ENCODE measurements around the gene PARD3.
"Not testable (repeated sequence)": the region's sequence is repeated elsewhere in the genome, so short reads cannot be mapped to it uniquely, and the experiment has no call there.

Gene PARD3

GRCh38 chr10:34711500-34711899, 103.6 kb downstream of the PARD3 start:
- no peak for FAIRE-seq
- DNase-seq (ENCODE audit: insufficient read length, low spot score), result no peak
- no peak for TF ChIP-seq CTCF (IDR thresholded peaks at IDR 0.05; ENCODE audit: insufficient read depth, missing control alignments)

- no peak for TF ChIP-seq CTCF (IDR thresholded peaks at IDR 0.05; ENCODE audit: insufficient read depth, missing control alignments)
- FAIRE-seq (no peak), DNase-seq (ENCODE audit: insufficient read length, low spot score) (no peak)
Observed at GRCh38 chr10:34710391-34710751, 104.7 kb downstream of the PARD3 start.

GRCh38 chr10:34709637-34710390, 105.3 kb downstream of the PARD3 start:
- no peak for TF ChIP-seq CTCF (IDR thresholded peaks at IDR 0.05; ENCODE audit: insufficient read depth, missing control alignments)
- no peak for DNase-seq (ENCODE audit: insufficient read length, low spot score)
- no peak for FAIRE-seq

- no peak for TF ChIP-seq CTCF (IDR thresholded peaks at IDR 0.05; ENCODE audit: insufficient read depth, missing control alignments)
- FAIRE-seq (no peak), DNase-seq (ENCODE audit: insufficient read length, low spot score) (no peak)
Observed at GRCh38 chr10:34707656-34708055, 107.4 kb downstream of the PARD3 start.

- DNase-seq (ENCODE audit: insufficient read length, low spot score); FAIRE-seq: not testable (repeated sequence)
Observed at GRCh38 chr10:34706992-34707391, 108.1 kb downstream of the PARD3 start.

- no peak for TF ChIP-seq CTCF (IDR thresholded peaks at IDR 0.05; ENCODE audit: insufficient read depth, missing control alignments)
- FAIRE-seq (no peak), DNase-seq (ENCODE audit: insufficient read length, low spot score) (no peak)
Observed at GRCh38 chr10:34706147-34706546, 108.9 kb downstream of the PARD3 start.

GRCh38 chr10:34705563-34705962, 109.5 kb downstream of the PARD3 start:
- DNase-seq (ENCODE audit: insufficient read length, low spot score), result no peak
- TF ChIP-seq CTCF (IDR thresholded peaks at IDR 0.05; ENCODE audit: insufficient read depth, missing control alignments), result no peak
- no peak for FAIRE-seq

All from D721Med (cell line).